Heart left ventricle (tissue), 13 donors: Measurements from ENCODE around the gene MYO5C.

ENCODE experiments used
- CTCF ChIP-seq, 12 donors: fragments of 200-600 bp; sonication (generic) in 4 of 12; IDR thresholded peaks; one replicate each; pipeline versions ENCODE4 v1.5.0 to v1.8.0; 2018 to 2022; ENCODE audit warnings: antibody characterized with exemption in 12 of 12, mild to moderate bottlenecking in 5 of 12
- POLR2A ChIP-seq, 2 donors: fragments of 450-650 bp; IDR thresholded peaks; one replicate each; pipeline ENCODE4 v1.6.1; 2017; ENCODE audit warnings: antibody characterized with exemption in 2 of 2, mild to moderate bottlenecking in 2 of 2, moderate library complexity in 2 of 2
- donor health status: ischemic (EF 13 %, LVEDD 7.1; RV severe dilation, severe dysfunction).
- donor health status: DM: no; HTN: yes; CAD: no.
- donor health status: DM: no; HTN: no; CAD: no.
- donor health status: ischemic (EF 25% LVEDD 6.9; RV normal size, moderate dysfunction).
- donor health status: ischemic (EF 25% LVEDD 5.7; RV mildly dilated, moderate dysfunction).
- donor health status: ischemic (EF 35%, LVEDD 5.7; RV mildly dilated, moderate dysfunction).
- donor health status: nonischemic (EF 11% LVEDD 7.7; RV severe dilation, severe dysfunction).
- donor health status: DM: yes; HTN: yes; CAD: no.
- donor health status: PGD.
- donor health status: ischemic (EF 29% LVEDD 5.4; RV normal size, mild dysfunction).
- donor health status: nonischemic (EF 23%, LVEDD 6.1; RV moderate dilation, normal function).

GRCh38 chr15:52287114-52287513 is 8.5 kb downstream of the MYO5C start:
- TF ChIP-seq CTCF (IDR thresholded peaks at IDR 0.05) (no peak), POLR2A (IDR thresholded peaks at IDR 0.05) (no peak)
